Mesodermal cell (in vitro differentiated cells): ENCODE measurements around the gene PLCB3.

ENCODE experiments used
- H3K27ac ChIP-seq: 2 replicates; pipeline ENCODE4 v1.7.0; 2013; ENCODE audit warnings: mild to moderate bottlenecking, low read depth, low read length, moderate library complexity; ENCODE audit not compliant: severe bottlenecking
- H3K36me3 ChIP-seq: 2 replicates; pipeline ENCODE4 v1.7.1; 2013; ENCODE audit warnings: mild to moderate bottlenecking, low read length, moderate library complexity; ENCODE audit not compliant: control insufficient read depth, insufficient read depth
- H3K4me1 ChIP-seq: one replicate; pipeline ENCODE4 v1.7.1; 2013; ENCODE audit warnings: mild to moderate bottlenecking, low read length; ENCODE audit not compliant: insufficient read depth, control insufficient read depth, poor library complexity, severe bottlenecking
- H3K4me3 ChIP-seq: 2 replicates; pipeline ENCODE4 v1.7.0; 2013; ENCODE audit warnings: low read length, control low read depth, mild to moderate bottlenecking; ENCODE audit not compliant: insufficient read depth, poor library complexity, severe bottlenecking; ENCODE audit errors: extremely low read depth
- H3K9me3 ChIP-seq: 2 replicates; pipeline ENCODE4 v1.7.1; 2013; ENCODE audit warnings: mild to moderate bottlenecking, low read length, moderate library complexity; ENCODE audit not compliant: control insufficient read depth
- WGBS, 2 experiments: methylation state at CpG; one replicate each; pipeline ENCODE4 v1.1.5; 2013; ENCODE audit warnings: missing lambda C conversion rate in 2 of 2; ENCODE audit not compliant: insufficient coverage in 2 of 2; 5-methylcytosine and 5-hydroxymethylcytosine counted together

Gene PLCB3

DNA sequence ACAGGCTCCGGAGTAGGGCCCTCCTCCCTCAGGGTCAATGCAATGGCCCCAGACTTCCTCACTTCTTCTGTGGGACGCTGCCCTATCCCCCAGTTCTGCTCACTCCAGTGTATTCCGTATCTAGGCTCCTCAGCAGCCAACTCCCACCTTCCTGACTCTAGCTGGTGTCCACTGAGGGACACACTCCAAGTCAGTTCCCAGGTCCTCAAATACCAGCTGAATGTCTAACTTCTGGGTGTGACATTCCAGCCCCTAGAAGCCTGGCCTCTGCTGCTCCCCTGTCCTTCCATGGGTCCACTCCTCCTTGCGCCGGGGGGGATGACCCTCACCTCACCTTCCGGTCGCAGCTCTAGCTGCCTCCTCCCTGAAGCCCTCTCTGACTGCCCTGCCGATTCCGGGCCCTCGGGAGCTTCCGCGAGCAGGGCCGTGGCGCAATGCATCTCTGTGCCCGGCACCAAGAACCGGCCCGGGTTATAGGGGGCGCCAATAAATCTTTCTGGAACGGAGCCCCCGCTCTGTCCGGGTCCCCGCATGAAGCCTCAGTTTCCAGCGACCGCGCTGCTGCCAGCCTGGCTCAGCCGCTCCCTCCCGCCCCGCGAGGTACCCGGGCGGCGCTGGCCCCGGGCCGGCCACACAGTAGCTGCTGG is 17.7 kb downstream of the PLCB3 start:
- Histone ChIP-seq H3K9me3 (no peaks in the 10 kb centered on the region), H3K4me1 (peaks cover 22% of the 10 kb centered on the region), H3K36me3 (peaks cover 45% of the 10 kb centered on the region), H3K4me3 (peak overlapping the region; percentile 56), H3K27ac (peak overlapping the region; percentile 98)
- WGBS, 2 experiments = 2 to 4% methylated on average over 33 to 34 of the region's 34 CpGs

DNA sequence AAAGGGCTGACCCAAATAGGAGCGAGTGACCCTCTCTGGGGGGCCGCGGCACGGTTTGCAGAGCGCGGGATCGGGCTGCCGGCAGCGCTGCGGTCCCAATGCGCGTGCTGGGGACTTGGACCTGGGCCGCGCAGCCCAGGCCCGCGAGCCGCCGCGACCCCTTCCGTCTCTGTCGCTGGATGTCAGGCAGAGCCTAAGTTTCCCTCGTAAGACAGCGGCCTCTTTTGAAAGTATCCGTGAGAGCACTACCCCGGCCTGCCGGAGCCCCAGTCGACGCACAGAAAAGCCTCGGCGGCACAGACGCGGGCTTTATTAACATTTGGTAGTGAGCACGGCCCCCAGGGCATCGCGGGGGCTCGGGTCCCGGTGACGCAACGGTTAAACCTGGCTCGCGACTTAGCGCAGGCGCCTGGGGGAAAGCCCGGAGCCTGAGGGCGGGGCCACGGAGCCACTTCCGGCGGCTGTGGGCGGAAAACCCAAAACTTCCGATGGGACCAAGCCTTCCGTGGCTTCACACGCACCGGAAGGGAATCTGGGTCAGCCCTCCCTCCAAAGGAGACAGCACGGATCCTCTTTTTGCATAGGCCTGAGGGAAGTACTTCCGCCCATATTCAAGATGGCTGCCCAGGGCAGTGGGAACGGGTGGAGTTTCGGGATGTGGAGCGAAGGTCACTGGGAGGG is 18.4 kb downstream of the PLCB3 start:
- H3K4me1 ChIP-seq = peaks cover 19% of the 10 kb centered on the region
- H3K4me3 ChIP-seq = peak overlapping the region; percentile 56
- WGBS, 2 experiments = 0% methylated on average over 53 to 57 of the region's 58 CpGs
- no peaks in the 10 kb centered on the region for H3K9me3 ChIP-seq
- peak overlapping the region; percentile 98 for H3K27ac ChIP-seq
- H3K36me3 ChIP-seq = peaks cover 39% of the 10 kb centered on the region

- no peak overlapping the region for H3K27ac ChIP-seq
- no peaks in the 10 kb centered on the region for H3K9me3 ChIP-seq
- H3K4me1 ChIP-seq = peaks cover 7% of the 10 kb centered on the region
- peaks cover 30% of the 10 kb centered on the region for H3K36me3 ChIP-seq
- WGBS, 2 experiments = 90 to 96% methylated on average over 13 to 15 of the region's 15 CpGs
- H3K4me3 ChIP-seq = no peak overlapping the region
These were observed 23.9 kb downstream of the PLCB3 start for GRCh38 chr11:64275031-64275800.

GRCh38 chr11:64275841-64276240 is 24.5 kb downstream of the PLCB3 start:
- Histone ChIP-seq H3K4me1 (peaks cover 7% of the 10 kb centered on the region), H3K9me3 (no peaks in the 10 kb centered on the region), H3K36me3 (peaks cover 30% of the 10 kb centered on the region), H3K27ac (no peak overlapping the region), H3K4me3 (no peak overlapping the region)
- WGBS, 2 experiments = 100% methylated on average over 1 of the region's 2 CpGs; no CpG with 5 or more reads in 1 of the 2 experiments

- H3K4me1 ChIP-seq = peaks cover 5% of the 10 kb centered on the region
- WGBS, 2 experiments = 86 to 89% methylated on average over 13 to 16 of the region's 17 CpGs
- no peaks in the 10 kb centered on the region for H3K9me3 ChIP-seq
- peaks cover 30% of the 10 kb centered on the region for H3K36me3 ChIP-seq
- H3K27ac ChIP-seq = no peak overlapping the region
- no peak overlapping the region for H3K4me3 ChIP-seq
These were observed 25.5 kb downstream of the PLCB3 start for GRCh38 chr11:64276653-64277431.

DNA sequence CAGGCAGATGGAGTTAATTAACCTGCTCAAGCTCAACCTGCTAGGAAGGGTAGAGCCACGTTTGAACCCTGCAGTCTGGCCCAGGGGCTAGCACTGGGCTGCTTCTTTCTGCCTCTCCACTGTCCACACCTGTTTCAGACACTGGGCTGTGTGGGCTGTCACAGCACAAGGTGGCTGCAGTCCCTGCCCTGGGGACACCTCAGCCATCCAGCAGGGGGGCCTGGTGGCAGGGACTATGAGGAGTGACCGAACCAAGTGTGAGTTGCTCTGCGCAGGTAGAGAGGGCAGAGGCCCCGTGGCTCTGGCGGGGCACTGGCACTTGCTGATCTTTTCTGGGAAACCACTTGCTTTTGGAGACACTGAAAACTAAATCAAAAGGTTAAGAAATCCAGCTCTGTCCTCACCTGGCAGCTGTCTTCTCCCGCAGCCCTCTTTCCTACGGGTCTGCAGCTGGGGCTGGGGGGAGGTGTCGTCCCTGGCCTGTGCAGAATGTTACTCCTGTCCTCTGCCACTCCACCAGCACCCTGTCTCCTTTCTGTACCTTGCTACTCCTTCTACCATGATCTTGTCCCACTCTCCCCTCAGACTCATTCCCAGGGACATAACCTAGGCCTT is 27.4 kb downstream of the PLCB3 start:
- no peak overlapping the region for H3K4me3 ChIP-seq
- no peaks in the 10 kb centered on the region for H3K9me3 ChIP-seq
- WGBS, 2 experiments = 80 to 88% methylated on average over 8 of the region's 8 CpGs
- H3K4me1 ChIP-seq = peaks cover 7% of the 10 kb centered on the region
- H3K27ac ChIP-seq = no peak overlapping the region
- peaks cover 38% of the 10 kb centered on the region for H3K36me3 ChIP-seq

DNA sequence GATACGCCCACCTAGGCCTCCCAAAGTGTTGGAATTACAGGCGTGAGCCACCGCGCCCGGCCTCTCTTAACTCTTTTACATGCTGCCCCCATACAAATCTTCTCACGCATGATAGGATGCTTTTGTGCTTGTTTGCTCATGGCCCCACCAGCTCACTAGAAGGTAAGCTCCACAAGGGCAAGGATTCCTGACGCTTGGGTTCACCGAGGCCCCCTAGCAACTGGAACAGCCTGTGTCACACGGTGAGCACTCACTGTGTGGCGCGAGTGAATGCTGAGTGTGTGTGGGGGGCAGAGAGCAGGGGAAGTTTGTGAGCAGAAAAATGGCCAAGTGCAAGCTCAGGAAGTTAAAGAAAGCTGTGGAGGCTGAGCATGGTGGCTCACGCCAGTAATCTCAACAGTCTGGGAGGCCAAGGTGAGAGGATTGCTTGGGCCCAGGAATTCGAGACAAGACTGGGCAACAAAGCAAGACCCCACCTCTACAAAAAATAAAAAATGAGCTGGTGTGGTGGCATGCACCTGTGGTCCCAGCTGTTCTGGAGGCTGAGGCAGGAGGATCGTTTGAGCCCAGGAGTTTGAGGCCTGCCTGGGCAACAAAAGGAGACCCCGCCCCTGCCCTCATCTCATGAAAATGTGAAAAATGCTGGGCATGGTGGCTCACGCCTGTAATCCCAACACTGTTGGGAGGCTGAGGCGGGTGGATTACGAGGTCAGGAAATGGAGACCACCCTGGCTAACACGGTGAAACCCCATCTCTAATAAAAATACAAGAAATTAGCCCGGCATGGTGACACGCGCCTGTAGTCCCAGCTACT is 30.8 kb downstream of the PLCB3 start:
- Histone ChIP-seq H3K27ac (no peak overlapping the region), H3K4me3 (no peak overlapping the region), H3K4me1 (peaks cover 8% of the 10 kb centered on the region), H3K36me3 (peaks cover 25% of the 10 kb centered on the region), H3K9me3 (no peaks in the 10 kb centered on the region)
- 89 to 94% methylated on average over 18 of the region's 22 CpGs for WGBS, 2 experiments

GRCh38 chr11:64283092-64283491 is 31.8 kb downstream of the PLCB3 start:
- Histone ChIP-seq H3K4me1 (peaks cover 8% of the 10 kb centered on the region), H3K9me3 (no peaks in the 10 kb centered on the region), H3K4me3 (no peak overlapping the region), H3K36me3 (peaks cover 20% of the 10 kb centered on the region), H3K27ac (no peak overlapping the region)
- 96 to 100% methylated on average over 3 of the region's 3 CpGs for WGBS, 2 experiments

- peaks cover 8% of the 10 kb centered on the region for H3K4me1 ChIP-seq
- H3K9me3 ChIP-seq = no peaks in the 10 kb centered on the region
- peaks cover 11% of the 10 kb centered on the region for H3K36me3 ChIP-seq
- WGBS, 2 experiments = 12 to 13% methylated on average over 32 to 39 of the region's 44 CpGs
- peak within 1 kb of the TSS; percentile 88 for H3K27ac ChIP-seq
- peak within 1 kb of the TSS; percentile 66 for H3K4me3 ChIP-seq
These were observed 33.0 kb downstream of the PLCB3 start, which contains the start of gene BAD for GRCh38 chr11:64284048-64284961. Gene BAD, minus strand, starts transcription at chr11:64284665. Its CDS starts 297 bp downstream, at chr11:64284368.
